Activated CD8-positive, alpha-beta memory T cell treated with anti-CD3 and anti-CD28 coated beads for 24 hours (primary cell): ENCODE measurements around the gene DNLZ.
"Not testable (repeated sequence)": the region's sequence is repeated elsewhere in the genome, so short reads cannot be mapped to it uniquely, and the experiment has no call there.

Source experiments
- DNase-seq: peaks from one replicate; pipeline ENCODE4 v3.0.0-alpha.2; 2020

Gene DNLZ

DNA sequence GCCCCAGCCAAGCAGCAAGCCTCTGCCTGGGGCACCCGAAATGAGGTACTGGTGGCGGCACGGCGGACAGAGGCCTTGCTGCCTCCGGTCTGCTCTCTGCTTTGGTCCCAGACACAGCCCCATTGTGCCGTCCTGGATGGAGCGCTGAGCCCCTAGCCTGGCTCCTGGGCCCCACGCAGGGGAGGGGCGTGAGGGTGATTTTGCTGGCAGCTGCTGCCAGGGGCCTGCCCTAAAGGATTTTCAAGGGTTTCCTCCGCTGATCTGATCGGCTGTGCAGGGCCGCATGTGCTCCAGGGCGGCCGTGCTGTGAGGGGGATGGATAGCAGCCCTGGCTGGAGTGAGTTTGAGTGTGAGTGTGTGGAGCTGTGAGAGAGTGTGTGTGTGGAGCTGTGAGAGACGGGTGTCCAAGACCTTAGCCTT, 34.9 kb downstream of the DNLZ start:
- no peak for DNase-seq

DNA sequence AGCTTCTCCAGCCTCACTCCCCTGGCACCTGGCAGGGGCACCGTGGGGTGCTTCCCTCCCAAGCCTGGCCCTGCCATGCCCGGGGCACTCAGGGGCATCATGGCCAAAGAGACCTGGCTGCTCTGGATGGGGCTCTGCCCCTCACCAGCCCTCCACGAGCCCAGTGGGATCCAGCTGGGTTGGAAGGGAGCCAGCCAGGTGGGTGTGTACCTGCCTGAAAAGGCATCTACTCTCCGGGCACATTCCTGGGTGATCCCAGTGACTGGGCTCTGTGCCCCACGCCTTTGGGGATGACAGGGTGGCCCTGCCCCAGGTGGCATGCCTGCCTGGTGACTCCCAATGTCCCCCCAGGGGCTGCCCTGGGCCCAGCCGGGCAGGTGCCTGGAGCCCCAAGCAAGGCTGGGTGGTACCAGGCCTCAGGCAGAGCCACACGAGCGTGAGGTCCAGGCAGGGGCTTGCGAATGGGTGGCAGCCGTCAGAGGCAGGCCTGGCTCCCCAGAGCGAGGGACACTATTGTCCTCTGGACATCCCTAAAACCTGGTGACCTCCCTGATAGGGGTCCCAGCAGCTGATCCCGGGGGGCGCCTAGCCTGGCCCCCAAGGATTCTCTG, 35.4 kb downstream of the DNLZ start:
- DNase-seq, result peak; percentile 68

DNA sequence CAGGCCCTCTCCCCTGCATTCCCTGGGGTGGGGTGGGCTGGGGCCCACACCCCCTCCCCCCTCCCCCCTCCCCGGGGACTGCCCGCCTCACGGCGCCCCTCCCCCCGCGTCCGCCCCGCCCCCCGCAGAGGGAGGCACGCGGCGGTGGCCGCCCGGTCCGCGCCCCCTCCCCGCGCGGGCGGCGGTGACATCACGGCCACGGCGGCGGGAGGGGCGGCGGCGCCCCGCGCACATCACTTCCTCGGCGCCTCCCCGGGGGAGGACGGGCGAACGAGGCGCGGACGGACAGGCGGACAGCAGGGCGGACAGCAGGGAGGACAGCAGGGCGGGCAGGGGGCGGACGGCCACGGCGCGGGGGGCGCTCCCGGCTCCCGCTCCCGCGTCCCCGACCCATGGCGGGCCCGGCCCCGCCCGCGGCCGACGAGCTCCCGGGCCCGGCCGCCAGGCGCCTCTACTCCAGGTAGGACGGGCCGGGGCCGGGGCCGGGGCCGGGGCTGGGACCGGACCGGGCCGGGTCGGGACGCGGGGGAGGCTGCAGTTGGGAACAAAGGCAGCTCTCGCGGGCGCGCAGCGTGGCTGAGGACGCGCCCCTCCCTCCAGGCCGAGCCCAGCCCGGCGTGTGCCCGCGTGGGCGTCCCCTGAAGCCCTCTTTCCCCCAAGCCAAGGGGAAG, 36.1 kb downstream of the DNLZ start, which contains the start of gene GPSM1:
TSS of gene GPSM1 (plus strand) at position 236 of the 671 bp plus-strand sequence. CDS start at position 393, 157 bp downstream.
- peak; percentile 70 for DNase-seq

DNA sequence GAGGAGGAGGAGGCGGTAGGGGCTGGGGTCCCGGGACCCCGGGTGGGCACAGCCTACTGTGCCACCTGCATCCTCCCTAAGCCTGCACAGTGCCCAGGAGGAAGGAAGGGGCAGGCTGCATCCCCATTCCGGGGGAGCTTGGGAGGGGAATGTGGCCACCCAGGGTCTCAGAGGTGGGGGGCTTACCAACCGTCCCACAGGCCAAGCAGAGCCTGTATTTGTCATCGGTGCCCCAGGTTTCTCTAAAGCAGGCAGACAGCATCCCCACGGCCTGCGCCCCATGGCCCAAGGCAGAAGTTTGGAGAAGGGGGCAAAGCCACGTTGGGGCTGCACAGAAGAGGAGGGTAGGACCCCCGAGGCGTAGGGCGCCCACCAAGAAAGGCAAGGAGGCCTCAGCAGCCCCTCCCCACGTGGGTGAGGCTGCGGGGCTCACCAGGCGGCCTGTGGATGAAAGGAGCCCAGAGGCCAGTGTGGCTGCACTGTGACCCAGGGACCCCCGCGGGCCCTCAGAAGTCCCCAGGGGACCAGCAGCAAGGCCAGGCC, 36.7 kb downstream of the DNLZ start:
- DNase-seq, result no peak

DNA sequence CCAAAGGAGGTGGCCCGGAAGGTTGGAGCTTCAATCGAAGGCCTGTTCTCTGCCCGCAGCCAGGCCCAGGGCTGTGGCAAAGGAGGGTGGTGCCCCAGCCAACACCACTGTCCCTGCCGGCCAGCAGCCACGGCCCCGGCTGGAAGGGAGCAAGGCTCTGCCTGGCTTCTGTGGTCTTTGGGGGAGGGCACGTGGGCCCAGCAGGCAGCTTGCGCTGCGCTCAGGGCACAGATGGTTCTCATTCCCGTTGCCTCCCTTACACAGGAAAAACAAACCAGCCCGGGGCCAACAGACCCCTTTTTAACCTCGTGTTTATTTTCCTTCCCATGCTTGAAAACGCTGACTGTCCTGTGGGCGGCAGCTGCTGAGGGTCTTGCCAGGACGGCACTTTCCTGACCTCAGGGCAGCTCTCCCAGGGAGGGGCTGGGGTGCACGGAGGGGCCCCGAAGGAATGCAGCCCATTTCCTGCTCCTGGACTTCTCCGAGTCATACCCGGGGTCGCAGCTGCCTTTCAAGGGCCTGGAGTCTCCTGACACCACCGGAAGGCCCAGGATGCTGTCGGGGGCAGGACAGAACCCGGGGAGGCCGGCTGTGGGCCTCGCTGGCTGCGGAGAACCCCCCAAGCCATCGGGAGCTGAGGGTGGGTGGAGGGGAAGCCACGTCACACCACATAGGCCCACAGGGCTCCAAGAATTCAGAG, 37.3 kb downstream of the DNLZ start:
- no peak for DNase-seq

DNA sequence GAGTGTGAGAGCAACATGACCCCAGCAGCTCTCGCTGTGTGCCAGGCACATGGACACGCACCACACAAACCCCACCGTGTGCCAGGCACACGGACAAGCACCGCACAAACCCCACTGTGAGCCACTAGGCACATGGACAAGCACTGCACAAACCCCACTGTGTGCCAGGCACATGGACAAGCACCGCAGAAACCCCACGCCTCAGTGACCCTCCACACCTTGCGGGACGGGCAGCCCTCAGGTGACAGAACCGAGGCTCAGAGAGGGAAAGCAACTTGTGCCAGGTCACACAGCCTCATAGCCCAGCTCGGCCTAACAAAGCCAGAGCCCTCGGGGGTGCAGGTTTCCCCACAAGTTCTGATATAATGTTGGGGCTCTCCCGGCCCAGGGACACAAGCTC, 38.2 kb downstream of the DNLZ start:
- DNase-seq, result no peak

DNA sequence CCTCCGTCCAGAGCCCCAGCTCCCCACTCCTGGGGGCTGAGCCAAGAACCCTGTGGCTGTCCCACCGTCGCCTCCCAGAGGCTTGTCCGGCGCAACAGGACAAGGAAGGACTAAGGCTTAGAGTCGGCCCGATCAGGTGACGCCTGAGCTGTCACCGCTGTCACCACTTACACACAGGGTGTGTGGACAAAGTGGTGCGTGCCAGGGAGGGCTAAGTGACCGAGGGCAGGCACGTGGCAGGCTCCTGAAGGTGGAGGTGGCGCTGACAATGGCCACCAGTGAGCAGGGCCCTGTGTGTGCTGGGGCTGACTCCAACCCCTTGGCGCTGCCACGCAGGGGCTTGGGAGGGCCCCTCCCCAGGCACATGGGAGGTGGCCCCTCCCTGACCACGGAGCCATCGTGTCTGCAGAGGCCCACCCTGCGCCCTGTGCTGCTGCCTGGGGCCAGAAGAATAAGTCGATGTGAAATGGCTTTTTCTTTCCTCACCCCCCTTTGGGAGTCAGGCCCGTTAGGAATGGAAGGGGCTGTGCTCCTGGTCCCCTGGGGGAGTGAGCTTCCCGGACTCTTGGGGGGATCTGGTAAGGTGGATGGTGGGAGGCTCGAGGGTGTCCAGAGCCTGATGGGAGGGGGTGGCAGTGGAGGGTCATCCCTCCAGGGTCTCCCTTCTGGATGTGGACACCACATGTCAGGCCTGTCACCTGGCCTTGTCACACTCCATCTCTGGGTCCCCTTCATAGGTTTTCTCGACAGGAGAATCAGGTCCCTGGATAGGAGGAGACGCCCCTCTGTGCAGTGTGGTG, 38.8 kb downstream of the DNLZ start:
- DNase-seq, result no peak

DNA sequence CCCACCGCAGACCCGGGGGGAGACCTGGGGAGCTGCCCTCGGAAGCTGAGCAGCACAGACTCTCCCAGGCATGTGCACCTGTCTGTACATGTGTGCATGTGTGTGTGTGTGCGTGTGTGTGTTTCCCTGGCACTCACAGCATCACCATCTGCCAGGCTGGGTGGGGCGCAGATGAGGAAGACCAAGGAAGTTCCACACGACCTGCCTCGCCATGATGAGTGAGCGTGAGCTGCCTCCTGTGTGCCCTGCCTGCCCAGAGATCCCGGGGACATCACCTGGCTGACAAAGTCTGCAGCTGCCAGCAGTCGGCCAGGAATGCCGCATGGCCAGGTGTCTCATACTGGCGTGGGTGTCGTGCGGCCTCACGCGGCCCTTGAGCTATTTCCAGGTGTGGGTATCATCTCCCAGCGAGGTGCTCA, 40.2 kb downstream of the DNLZ start:
- no peak for DNase-seq

DNA sequence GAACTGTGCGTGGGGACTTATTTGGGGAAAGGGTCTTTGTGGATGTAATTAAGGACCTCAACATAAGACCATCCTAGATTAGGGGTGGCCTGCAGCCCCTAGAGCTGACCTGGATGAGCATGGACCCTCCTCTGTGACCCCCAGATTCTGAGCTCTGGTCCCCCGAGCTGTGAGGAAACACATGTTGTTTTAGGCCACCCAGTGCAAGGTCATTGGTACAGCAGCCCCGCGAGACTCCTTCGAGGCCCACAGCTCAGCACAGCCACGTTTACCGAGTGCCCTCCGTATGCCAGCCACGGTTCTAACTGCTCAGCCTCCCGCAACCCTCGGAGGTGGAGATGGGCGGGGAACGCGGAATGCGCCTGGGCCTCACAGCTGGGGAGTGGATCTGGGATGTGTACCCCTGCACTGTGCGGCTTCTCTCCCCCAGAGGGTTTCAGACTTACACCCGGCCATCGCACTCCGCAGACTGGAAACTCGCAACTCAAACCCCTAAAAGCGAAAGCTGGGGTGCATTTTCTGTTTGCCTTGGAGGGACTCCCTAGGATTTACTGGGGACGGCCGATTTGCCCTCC, 40.7 kb downstream of the DNLZ start:
- DNase-seq, result no peak

DNA sequence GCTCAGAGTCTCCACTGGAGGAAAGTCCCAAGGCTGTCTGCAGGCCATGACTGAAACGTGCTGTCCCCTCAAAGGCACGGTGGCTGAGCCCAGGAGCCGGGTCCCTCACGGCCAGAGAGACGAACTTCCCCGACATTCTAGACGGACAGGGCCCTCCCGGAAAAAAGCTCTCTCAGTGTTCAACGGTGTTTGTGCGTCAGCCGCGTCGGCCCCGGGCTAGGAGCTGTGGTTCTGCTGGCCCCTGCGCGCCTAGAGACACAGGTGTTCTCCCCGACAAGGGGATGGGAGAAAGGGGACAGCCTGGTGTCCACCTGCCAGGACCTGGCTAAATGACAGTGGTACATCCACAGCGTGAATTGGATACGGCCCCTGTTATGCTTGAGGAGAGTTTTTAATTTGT, 42.0 kb downstream of the DNLZ start:
- no peak for DNase-seq

DNA sequence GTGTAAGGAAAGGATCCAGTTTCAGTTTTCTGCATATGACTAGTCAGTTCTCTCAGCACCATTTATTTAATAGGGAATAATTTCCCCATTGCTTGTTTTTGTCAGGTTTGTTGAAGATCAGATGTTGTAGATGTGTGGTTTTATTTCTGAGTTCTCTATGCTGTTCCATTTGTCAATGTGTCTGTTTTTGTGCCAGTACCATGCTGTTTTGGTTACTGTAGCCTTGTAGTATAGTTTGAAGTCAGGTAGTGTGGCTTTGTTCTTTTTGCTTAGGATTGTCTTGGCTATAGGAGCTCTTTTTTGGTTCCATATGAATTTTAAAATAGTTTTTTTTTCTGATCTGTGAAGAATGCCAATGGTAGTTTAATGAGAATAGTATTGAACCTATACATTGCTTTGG, 42.6 kb downstream of the DNLZ start:
- not testable (repeated sequence) for DNase-seq

DNA sequence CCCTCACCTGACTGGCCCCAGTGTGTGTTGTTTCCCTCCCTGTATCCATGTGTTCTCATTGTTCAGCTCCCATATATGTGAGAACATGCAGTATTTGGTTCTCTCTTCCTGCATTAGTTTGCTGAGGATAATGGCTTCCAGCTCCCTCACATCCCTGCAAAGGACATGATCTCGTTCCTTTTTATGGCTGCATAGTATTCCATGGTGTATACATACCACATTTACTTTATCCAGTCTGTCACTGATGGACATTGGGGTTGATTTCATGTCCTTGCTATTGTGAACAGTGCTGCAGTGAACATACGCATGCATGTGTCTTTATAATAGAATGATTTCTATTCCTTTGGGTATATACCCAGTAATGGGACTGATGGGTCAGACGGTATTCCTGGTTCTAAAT, 43.6 kb downstream of the DNLZ start:
- not testable (repeated sequence) for DNase-seq

DNA sequence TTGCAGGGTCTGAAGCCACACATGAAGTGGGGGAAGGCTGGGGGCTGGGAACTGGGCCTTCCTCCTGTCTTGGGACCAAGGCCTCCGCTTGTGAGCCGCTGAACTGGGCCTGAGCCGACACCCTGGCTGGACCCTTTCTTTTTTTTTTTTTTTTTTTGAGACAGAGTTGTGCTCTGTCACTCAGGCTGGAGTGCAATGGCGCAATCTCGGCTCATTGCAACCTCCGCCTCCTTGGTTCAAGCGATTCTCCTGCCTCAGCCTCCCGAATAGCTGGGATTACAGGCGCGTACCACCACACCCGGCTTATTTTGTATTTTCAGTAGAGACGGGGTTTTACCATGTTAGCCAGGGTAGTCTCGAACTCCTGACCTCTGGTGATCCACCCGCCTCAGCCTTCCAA, 44.3 kb downstream of the DNLZ start:
- DNase-seq, result not testable (repeated sequence)

DNA sequence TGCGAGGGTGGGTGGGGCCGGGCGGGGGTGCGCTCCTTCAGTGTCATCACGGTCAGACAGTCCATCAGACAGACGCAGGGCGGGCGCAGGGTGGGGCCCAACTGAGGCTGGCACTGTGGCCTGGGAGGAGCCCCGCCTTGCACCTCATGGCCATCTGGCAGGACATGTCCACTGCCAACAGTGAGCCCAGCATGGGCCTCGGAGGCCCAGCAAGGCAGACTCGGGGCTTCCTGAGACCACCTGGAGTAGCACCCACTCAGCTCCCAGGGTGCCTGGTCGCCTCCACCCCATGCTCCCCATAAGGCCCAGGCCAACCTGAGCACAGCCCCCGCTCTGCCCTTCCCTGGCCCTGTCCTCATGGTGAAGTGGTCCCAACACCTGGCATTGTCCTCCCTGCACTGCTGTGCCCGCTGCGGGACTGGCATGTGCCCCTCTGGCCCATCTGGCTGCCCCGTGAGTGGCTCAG, 44.7 kb downstream of the DNLZ start:
- no peak for DNase-seq

DNA sequence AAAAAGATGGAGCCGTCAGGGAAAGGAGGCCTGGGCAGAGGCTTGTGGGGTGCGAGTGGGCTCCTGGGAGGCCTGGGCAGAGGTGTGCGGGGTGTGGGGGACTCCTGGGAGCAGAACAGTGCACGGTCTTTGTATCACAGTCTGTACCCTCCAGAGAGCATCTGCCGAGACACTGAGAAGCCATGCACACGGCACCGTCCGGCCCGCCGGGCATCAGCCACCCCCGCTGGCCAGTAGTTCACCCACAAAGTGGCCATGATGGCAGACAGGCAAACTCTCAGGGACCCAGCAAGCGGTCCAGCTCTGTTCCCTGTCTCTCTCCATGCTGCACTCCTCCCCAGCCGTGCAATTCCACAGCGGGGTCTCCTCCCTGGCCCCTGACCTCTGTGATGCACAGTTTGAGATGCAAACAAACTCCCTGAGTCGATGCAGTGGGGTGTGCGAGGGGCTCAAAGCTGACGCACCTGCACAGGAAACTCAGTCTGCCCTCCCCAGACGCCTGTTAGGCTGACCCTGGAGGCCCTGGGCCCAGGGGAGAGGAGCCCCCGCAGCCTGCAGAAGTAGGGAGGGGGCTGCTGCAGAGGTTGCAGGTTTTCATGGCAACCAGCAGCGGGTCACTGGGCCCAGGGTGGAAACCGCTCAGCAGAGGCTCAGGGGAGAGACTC, 45.3 kb downstream of the DNLZ start:
- no peak for DNase-seq

DNA sequence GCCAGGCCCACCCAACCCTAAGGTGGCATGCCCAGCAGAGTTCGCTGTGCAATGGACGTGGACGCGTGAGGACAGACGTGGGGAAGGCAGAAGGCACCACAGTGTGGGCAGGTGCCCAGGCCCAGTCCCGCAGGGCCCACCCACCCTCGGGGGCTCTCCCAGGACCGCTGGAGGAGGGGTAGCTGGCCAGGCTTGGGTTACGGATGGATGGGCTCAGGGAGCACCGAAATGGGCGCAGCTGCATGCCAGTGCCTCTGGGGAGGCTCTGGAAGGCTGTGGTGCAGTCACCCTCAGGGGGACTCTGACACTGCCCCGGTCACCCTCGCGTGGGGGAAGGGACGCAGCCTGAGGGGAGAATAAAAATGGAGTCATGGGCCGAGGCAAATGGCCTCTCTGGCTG, 45.8 kb downstream of the DNLZ start:
- no peak for DNase-seq

DNA sequence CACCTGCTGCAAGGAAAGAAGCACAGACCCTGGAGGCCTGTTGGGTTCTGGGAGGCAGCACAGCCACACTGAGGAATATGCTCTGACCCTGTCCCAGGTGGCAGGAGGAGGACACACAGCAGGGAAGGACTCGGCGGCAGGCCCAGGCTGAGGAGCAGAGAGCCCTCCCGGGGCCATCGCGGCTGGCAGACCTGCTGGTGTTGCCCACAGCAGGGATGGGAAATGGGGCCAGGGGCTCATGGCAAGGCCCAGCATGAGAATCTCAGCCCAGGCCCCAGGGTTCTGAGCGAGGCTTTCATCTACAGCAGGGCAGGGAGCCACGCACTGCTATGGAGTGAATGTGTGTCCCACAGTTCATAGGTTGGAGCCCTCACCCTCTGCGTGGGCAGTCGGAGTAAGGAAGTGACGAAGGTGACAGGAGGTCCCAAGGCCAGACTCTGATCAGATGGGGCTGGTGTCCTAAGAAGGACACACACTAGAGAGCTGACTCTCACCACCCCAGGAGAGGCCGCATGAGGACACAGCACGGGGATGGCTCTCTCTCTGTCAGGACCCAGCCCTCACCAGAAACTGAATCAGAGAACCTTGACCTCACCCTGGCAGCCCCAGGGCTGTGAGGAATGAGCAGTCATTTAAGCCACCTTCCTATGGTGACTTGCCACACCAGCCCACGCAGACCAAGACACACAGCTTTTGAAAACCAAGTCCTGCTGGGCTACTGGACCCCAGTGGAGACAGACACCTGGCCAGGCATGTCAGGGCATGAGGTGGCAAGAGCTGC, 46.5 kb downstream of the DNLZ start:
- no peak for DNase-seq

DNA sequence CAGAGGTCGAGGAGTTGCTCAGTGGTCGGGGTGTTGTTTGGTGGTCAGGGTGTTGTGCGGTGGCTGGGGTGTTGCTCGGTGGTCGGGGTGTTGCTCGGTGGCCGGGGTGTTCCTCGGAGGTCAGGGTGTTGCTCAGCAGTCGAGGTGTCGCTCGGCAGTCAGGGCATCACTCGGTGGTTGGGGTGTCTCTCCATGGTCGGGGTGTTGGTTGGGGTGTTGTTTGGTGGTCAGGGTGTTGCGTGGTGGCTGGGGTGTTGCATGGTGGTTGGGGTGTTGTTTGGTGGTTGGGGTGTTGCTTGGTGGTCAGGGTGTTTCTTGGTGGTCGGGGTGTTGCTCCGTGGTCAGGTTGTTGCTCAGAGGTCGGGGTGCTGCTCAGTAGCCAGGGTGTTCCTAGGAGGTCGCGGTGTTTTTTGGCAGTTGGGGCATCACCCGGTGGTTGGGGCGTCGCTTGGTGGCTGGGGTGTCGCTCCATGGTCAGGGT, 47.2 kb downstream of the DNLZ start:
- no peak for DNase-seq

DNA sequence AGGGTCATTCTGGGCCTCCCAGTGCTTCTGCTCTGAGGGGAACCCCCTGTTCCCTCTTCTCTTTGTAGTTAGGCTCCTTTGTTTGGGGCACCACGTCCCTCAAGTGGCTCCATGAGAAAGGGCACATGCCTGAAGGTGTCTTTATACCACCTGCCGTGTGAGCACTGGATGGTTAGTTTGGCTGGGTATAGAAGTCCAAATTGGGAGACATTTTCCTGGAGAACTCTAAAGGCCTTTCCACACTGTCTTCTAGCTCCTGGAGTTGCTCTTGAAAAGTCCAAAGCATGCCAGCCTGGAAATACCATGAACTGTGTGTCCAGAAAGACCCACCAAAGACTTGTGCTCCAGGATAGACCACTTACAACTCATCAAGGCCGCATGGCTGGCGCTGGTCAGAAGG, 48.6 kb downstream of the DNLZ start:
- DNase-seq, result no peak

DNA sequence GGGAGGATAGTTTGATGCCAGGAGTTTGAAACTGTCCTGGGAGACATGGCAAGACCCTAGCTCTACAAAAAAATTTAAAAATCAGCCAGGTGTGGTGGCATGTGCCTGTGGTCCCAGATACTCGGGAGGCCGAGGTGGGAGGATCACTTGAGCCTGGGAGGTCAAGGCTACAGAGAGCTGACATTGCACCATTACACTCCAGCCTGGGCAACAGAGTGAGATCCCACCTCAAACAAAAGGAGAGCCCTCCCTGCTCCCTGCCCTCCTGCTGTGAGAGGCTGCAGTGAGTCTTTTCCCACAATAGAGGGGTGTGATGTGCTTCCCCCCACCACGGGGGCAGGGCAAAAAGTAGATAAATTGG, 49.5 kb downstream of the DNLZ start:
- no peak for DNase-seq
